Fibroblast of skin of right quadriceps (primary cell): ENCODE data around the gene SLC25A24.
"Not testable (repeated sequence)": the region's sequence is repeated elsewhere in the genome, so short reads cannot be mapped to it uniquely, and the experiment has no call there.

ENCODE experiments used
- DNase-seq: peaks from one replicate; pipeline ENCODE4 v3.0.0-alpha.2; 2013

SLC25A24 gene

DNA sequence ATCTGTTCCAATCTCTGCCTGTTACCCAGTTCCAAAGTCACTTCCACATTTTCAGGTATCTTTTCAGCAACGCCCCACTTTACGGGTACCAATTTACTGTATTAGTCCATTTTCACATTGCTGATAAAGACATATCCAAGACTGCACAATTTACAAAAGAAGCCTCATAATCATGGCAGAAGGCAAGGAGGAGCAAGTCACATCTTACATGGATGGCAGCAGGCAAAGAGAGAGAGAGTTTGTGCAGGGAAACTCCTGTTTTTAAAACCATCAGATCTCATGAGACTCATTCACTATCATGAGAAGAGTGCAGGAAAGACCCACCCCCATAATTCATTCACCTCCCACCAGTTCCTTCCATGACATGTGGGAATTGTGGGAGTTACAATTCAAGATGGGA, 67.0 kb downstream of the SLC25A24 start:
- DNase-seq: not testable (repeated sequence)

DNA sequence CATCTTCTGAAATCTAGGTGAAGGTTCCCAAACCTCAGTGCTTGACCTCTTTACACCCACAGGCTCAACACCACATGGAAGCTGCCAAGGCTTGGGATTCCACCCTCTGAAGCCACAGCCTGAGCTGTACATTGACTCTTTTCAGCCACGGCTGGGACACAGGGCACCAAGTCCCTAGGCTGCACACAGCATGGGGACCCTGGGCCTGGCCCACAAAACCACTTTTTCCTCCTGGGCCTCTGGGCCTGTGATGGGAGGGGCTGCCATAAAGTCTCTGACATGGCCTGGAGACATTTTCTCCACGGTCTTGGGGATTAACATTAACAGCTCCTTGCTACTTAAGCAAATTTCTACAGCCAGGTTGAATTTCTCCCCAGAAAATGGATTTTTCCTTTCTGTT, 67.8 kb downstream of the SLC25A24 start:
- DNase-seq: not testable (repeated sequence)

DNA sequence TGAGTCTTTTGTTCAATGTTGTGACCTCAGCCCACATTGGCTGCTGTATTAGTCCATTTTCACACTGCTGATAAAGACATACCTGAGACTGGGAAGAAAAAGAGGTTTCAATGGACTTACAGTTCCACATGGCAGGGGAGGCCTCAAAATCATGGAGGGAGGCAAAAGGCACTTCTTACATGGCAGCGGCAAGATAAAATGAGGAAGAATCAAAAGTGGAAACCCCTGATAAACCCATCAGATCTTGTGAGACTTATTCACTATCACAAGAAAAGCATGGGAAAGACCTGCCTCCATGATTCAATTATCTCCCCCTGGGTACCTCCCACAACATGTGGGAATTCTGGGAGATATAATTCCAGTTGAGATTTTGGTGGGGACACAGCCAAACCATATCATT, 68.9 kb downstream of the SLC25A24 start:
- DNase-seq: not testable (repeated sequence)

DNA sequence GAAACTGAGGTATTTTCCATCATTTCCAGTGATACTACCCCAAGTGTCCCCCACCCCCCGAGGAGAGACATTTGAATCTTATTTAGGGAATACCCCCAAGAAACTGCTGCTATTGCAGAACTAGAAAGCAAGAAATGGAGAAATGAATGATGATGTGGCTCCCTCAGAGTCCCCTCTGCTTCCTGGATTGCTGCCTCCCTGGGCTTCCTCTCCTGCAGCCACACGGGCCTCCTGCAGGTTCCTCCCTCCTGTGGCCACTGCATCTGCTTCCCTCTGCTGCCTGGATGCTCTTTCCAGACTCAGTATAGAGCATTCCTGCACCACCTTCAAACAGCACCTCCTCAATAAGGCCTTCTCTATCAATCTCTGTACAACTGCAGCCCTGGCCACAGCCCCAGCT, 69.3 kb downstream of the SLC25A24 start:
- DNase-seq: no peak

DNA sequence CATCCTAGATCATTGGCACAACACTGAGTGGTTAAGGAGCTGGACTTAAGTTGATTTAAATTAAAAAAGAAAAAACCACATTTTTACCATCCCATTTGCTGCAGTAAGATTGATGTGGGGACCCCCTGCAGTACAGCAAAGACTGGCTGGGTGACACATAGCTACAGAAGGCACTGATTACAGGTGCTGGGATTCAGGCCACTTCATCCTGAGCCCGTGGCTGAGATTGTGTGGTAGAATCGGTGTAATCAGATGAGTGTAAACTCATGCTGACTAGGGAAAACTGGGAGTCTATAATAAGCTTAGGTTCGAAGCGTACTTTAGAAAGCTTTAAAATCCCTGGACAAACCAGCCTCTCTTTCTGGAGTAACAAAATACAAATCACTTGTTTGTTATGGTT, 70.1 kb downstream of the SLC25A24 start:
- DNase-seq: no peak

DNA sequence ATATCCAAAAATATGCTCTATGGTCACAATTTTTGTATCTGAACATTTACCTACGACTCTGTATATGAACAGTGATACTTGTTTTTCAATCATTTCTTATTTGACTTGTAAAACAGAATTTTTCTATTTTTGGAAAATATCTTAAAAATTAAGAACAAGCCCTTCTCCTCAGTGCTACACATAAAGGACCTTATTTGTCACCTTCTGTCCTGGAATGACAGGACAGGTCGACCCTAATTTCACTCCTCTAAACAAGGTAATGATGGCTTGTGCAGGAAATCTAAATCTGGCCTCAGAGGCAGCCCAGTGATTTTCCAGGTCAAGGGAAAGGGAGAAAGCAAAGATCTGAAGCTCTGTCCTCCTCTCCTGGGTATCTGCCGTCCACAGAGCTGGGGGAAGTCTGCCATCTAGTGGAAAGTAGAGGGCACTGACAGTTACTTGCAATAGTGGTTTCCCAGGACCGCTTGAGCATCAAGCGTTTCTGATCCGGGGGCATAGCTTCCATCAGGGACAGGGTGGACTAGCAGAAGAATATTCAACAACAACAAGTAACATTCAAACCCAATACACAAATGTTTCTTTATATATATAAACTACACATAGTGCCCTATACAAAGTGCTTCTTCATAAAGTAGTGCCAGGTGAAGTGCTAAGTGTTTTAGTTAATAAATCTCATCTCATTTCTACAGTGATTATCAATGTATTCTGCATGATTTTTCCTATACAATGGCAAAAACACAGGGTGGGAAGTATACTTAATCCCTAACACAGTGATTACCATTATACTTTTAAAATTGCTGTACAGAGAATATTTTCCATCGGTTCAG, 74.6 kb downstream of the SLC25A24 start:
- DNase-seq: peak; percentile 72

DNA sequence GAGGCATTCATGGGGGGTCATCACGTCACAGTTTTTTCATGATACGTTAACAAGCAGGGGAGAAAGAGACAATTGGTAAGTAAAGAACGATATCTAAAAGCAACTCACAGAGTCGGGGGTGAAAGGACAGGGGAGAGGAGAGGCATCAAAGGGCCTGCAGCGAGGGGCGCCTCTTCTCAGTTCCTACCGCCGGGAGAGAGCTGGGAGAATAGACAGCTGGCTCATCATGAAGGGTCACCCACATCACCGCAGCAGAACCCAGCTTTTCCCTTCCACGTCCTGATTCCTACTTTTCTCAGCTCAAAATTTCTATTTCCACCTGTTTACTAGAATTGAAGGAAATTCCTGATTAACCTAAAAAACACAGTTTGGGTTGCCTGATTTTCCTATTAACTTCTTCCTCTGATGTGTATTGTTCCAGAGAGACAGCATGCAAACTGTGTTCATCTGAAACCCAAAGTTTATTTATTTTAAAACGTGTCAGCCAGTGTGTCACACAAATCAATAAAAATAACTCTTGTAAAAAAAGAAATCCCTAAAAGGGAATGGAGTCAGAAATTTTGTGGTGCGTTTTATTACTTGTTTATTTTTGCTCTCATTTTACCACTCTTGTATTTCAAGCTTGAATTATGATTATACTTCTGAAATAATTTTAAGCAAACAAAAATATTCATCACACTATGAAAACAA, 75.4 kb downstream of the SLC25A24 start:
- no peak for DNase-seq

DNA sequence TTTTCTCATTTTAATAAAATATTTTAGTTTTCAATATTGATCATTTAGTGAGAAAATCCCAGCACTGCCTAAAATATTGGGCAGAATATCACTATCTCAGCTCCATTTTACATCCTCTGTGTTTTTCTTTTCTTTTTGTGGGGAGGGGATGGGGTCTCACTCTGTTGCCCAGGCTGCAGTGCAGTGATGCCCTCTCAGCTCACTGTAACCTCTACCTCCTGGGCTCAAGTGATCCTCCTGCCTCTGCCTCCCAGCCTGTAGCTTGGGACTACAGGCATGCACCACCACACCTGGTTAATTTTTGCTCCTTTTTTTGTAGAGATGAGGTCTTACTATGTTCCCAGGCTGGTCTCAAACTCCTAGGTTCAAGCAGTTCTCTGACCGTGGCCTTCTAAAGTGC, 76.1 kb downstream of the SLC25A24 start:
- no peak for DNase-seq

DNA sequence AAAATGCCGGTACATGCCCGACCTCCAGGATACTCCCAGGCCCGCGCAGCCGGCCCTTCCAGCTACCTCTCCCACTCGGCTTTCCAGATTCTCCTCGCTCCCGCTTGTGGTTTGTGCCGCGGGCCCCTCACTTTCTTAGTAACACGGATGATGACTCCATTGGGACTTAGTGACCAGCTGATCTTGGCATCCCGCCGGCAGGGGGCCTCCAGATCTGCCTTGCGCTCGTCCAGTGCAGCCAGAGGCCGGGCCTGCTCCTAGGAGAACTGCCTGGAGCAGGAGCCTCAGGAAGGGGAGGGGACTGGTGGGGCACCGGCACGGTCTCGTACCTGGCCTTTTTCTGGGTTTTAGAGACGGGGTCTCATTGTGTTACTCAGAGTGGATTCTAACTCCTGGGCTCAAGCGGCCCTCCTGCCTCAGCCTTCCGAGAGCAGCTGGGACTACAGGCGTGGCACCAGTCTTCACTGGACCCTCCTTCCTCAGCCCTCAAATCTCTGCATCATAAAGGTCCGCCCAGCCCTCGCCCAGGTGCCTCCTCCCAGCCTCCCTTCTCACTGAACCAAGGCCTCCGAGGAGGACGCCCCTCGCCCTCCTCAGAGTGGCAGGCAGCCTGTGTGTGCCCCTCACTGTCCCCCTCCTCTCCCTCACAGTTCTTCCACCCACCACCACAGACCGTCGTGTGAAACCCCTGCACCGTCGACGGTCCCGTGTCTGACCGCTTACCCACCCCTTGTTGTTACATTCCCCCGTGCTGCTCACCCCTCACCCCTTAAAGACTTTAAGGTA, 78.6 kb downstream of the SLC25A24 start:
- peak; percentile 26 for DNase-seq

DNA sequence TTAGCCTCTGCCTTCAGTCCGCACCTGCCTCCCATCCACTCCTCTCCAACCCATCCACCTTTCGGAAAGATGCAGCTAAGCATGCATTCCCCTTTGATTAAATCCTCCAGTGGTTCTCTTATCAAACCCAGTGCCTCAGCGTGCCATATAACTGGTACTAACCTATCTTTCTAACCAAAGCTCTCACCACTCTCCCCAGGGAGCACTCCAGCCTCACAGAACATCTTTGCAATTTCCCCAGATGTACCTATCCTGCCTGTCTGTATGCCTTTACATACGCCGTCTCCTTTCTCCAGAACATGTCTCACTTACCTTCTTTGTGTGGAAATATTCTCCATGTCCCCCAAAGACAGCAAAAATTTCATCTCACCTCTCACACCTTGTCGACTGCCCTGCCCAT, 80.0 kb downstream of the SLC25A24 start:
- no peak for DNase-seq

DNA sequence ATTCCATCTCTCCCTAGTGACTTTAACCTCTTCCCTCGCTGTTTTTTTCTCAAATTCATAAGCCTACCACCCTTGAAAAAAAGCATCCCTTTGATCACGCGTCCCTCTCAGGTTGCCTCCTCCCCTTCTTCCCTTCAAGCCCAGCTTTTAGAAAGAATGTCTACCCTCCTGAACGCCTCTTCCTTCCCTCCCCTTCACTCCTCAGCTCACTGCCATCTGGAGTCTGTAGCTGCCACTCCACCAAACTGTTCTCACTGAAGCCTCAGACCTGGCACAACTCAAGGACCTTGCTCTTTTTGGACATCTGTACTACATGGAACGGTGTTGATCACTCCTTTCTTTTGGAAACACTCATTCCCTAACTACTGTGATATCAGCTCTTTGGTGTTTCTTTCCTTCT, 80.6 kb downstream of the SLC25A24 start:
- no peak for DNase-seq

DNA sequence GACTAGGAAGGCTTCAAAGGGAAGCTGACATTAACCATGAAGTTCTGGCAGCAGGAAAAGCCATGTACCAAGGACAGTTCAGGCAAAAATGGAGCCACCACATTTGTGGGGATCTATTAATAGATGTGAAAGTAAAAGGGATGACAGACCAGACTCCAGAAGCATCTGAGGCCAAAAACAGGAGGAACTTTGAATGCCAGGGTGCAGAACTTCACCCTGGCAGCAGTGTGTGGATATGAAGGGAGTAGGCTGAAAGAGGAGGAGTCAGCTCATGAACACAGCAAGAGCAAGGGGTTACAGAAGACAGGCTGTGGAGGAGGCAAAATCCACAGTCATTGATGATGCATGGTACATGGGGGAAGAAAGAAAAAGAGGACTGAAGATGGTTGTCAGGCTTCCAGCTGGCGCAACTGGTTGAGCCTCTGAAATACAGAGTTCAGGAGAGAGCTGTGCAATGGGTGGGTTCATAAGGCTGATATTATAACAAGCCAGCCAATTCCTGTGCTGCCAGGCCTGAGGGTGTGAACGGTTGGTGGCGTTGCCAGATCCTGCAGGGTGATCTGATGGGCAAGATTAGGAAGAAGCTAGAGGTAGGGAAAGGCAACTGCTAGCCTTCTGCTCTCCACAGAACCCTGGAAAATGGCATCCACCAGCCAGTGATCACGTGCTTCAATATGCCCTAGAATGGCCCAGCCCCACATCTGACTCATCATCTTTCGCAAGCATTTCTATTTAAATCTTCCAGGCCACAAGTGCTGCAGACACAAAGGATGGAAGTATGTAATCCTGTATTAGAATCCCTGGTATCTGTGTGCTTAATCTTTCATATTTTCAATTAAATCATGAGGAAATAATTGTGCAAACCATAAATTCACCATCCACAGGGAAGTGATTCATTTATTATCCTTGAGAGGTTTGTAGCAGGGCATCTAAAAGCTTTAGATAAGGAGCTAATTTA, 81.9 kb downstream of the SLC25A24 start:
- peak; percentile 89 for DNase-seq

DNA sequence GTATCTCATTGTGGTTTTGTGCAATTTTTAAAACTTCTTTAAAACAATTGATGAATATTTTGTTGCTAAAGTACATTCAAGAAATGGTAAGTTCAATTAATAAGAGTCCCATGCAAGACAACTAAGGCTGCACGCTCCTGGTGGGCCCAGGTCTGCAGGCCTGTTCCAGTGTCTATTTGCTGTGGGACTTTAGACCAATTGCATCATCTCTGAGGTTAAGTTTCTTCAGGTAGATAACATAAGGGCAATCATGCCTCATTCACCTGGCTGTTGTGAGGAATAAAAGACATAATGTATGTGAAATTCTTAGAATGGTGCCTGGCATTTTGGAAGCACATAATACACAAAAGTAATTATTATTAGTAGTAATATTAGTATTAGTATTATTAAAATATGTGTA, 82.9 kb downstream of the SLC25A24 start:
- no peak for DNase-seq

DNA sequence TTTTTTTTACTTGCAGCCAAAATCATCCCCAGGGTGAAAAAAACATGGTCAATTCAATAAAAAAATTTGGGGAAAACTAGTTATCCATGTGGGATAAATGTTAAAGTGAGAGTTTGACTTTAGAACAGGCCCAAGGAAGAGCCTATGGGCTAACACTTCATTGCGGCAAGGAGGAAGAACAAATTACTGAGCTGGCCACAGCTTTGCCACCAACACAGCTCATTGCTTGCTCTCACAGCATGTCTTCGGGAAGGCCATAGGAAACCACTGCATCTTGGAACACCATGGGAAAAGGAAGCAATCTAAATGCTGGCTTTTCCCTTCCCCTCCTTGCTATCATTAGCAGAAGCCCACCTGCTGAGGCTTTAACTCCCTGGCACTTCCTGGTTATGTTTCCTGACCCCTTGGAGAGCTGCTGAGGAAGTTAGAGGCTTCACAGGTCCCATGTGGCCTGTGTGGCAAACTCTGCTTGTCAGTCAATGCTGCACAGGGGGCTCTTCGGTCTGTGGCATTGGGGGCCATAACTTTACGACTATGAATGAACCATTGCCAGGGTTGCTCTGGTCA, 86.0 kb downstream of the SLC25A24 start:
- DNase-seq: no peak

DNA sequence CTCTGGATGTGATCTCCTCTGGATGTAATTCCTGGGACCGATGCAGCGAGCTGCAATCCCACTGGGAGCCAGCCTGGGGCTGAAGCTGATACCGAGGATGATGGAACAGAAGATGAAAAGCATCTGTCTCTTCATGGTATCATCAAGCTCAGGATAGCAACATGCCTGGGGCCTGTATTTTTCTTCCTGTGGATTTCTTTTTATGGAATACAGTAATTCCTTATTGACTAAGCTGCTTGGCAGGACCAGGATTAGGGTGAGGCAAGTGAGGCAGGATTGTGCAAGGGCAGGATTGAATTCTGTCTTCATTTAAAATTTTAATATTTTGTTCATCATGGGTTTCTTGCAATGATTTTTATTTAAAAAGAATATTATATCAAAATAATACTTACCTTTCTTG, 86.6 kb downstream of the SLC25A24 start:
- no peak for DNase-seq

DNA sequence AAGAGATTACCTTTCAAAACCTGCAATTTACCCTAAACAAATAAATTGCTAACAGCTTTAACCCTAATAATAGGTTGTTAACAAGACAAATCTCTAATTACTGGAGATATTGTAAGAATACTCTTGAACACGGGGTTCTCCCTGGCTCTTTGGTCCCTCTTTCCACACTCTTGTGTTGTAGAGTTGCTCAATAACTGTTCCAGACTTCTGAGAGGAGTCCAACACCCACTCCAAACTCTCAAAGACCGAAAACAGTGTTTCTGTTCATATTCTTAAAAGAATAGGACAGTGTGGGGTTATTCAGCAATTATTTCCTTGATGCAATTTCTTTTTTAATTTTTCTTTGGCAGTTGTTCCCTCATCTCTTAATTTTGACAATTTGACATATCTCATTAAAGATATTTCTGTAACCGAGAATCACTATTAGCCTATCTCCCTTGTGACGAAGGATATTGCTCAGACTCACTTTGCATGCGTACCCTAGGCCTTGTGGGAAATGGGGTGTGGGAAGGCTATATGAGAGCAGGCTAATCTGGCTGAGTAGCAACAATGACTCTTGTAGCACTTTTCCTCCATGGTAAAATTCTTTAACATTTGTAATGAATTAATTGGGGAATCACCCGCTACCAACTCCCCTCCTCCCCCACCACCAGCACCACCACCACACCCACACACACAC, 90.7 kb downstream of the SLC25A24 start:
- no peak for DNase-seq

DNA sequence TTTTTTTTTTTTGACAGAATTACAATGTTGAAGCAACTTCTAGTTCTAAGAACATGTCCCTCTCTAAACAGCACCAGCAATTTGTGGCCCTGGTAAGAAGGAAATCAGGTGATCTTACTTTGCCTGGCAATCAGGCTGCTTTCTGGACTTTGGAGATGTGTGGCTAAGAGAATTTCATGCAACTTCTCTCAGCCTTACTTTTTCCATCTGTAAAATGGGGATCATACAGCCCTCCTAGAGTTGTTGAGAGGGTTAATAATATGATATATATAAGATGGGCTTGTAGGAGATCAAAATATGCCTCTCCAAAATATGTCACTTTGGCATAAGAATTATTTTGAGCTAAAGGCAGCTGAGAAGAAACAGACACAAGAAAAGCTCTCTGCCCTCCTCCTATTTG, 92.0 kb downstream of the SLC25A24 start:
- no peak for DNase-seq

DNA sequence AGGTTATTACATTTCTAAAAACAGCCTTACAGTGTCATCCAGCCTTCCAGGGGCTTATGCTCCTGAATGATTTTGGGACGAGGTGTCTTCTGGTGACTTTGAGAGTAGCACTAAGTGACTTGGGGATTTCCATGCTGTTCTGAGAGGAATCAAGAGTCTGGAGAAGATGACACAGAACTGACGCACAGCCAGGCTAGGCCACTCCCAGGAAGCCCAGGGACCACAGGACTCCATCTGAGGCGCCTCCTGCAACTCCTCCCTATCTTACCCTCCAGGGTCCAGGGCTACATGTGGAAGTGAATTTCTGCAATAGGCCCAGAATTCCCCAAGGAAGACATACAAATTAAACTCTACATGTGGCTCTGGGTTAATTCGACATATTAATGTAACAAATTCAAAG, 92.5 kb downstream of the SLC25A24 start:
- peak; percentile 73 for DNase-seq

DNA sequence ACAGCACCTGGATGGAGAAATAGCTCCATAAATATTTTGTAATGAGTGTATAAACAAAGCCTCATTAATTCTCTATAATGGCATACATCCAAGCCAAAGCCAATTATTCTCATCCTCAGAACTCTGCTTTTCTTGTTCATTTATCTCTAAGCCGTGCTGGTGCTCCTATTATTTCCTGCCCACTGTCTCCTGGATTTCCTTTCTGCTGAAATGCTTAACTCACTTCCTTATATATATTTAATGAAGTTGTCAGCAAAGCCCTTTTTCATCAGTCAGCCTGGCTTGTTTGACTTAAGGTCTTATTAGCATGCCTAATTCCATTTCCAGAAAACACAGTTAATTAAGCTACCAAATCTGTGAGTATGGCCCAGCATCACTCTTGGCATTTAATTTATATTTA, 93.4 kb downstream of the SLC25A24 start:
- no peak for DNase-seq

DNA sequence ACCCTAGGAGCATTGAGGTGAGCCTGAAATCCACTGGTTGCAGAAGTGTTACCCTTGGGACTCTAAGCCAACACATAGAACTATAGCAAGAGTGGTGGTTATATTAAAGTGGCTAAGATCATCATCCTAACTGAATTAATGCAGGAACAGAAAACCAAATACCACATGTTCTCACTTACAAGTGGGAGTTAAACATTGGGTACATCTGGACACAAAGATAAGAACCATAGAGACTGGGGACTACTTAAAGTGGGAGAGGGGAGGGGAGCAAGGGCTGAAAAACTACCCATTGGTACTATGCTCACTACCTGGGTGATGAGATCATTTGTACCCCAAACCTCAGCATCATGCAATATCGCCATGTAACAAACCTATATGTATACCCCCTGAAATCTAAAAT, 100.0 kb downstream of the SLC25A24 start:
- DNase-seq: no peak

DNA sequence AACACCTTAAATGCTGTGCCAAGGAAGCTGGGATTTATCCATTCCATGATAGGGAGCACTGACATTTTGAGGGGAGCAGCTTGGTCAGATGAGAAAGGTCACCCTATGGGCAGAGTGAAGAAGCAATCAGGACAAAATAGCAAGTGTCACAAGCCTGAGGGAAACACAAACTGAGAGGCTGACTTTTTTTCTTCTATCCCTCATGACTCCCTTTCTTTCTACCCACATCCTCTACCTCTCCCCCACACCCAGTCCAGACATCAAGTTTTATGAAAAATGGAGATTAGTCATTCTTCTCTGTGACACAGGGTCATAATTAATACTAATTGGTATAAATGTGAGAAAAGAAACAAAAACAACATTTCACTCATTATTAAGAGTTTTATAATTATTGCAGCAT, 103.1 kb downstream of the SLC25A24 start:
- no peak for DNase-seq

DNA sequence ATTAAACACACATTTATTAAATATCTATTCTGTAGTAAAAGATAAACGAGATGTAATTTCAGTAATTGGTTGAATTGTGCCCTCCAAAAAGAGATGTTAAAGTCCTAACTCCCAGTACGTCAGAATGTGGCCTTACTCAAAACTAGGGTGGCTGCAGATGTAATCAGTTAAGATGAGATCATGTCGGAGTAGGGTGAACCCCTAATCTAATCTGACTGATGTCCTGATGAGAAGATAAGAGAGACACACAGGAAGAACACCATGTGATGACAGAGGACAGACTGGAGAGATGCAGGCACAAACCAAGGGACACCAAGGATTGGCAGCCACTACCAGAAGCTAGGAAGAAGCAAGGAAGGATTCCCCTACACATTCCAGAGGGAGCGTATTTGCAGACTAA, 104.1 kb downstream of the SLC25A24 start:
- no peak for DNase-seq
